ENCODE data around the gene NPAS2. TPM values are rescaled to one million over a fixed set of nuclear protein-coding genes. Genes with fewer than 3 reads are reported as not detected.

NPAS2 gene
- total and polyA plus RNA-seq, 7 donors = 8.5 to 56.2 (median 17.3) TPM

DNA sequence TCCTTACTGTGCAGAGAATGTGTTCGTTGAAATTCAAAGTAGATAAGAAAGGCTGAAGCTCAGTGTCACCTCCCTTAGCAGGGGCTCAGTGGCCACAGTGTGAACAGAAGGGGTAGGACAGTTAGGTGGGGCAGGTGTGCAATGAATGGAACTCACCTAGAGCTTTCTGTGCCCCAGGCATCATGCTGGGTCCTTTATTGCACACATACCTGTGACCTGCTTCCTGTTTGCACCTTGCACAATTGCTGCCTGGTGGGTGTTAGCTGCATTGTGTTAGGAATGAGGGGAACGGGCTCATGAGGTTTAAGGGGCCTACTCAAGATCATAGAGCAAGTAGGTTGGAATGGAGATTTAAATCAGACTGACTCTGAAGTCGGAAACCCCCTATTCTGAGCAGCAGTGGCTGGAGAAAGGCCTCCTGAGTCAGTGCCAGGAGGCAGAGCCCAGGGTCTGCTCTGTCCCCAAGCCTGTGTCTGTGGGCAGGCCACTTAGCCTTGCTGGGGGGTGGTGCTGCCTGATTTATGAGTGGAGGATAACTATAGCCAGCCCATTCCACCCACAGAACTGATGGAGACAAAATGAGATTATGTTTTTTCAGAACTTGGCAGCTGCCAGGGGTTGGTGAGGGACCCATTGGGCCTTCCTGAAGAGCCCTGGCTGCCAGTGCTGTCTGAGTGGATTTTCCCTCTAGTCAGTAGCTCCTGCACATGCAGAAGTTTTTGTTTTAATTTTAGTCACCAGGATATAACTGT, 76.2 kb downstream of the NPAS2 start:
- H3K4me1 ChIP-seq = peaks cover 5% of the 10 kb centered on the region
- TF ChIP-seq, protein P1, sequence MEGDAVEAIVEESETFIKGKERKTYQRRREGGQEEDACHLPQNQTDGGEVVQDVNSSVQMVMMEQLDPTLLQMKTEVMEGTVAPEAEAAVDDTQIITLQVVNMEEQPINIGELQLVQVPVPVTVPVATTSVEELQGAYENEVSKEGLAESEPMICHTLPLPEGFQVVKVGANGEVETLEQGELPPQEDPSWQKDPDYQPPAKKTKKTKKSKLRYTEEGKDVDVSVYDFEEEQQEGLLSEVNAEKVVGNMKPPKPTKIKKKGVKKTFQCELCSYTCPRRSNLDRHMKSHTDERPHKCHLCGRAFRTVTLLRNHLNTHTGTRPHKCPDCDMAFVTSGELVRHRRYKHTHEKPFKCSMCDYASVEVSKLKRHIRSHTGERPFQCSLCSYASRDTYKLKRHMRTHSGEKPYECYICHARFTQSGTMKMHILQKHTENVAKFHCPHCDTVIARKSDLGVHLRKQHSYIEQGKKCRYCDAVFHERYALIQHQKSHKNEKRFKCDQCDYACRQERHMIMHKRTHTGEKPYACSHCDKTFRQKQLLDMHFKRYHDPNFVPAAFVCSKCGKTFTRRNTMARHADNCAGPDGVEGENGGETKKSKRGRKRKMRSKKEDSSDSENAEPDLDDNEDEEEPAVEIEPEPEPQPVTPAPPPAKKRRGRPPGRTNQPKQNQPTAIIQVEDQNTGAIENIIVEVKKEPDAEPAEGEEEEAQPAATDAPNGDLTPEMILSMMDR (IDR thresholded peaks at IDR 0.05) = no peak
- H3K27ac ChIP-seq = no peak overlapping the region
- ATAC-seq (no peak), DNase-seq (no peak)
- H3K36me3 ChIP-seq (ENCODE audit: insufficient read depth in 1 of 2, low read depth in 1 of 2) = no peaks in the 10 kb centered on the region
- no peaks in the 10 kb centered on the region for H3K27me3 ChIP-seq (ENCODE audit: insufficient read depth in 3 of 3, low read length in 2 of 3)
- no peak overlapping the region for H3K4me3 ChIP-seq
- H3K9me3 ChIP-seq = no peaks in the 10 kb centered on the region
- WGBS, 3 donors = 71 to 80% (median 73%) methylated on average over 3 of the region's 3 CpGs
- intact Hi-C loops (cut with DNase I) = no loop called here

DNA sequence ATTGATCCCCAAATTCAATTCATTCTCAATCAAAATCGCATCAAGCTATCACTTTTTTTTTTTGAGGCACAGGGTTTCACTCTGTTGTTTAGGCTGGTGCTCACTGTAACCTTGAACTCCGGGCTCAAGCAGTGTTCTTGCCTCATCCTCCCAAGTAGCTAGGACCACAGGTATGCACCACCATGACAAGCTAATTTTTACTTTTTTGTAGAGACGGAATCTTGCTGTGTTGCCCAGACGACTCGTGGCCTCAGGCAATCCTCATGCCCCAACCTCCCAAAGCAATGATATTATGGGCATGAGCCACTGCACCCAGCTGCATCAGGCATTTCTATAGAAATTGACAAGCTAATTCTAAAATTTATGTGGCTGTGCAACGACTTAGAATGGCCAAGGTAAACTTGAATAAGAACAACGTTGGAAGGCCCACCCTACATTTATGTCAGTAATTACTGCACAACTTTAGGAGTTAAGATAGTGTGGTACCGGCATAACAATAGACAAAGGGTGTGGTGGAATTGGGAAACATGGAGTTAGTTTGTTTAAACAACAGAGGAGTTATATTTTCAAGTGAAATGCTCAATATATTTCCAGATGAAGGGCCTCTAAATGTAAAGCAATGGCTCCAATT, 78.2 kb downstream of the NPAS2 start:
- intact Hi-C loops (cut with DNase I) = no loop called here
- WGBS, 3 donors = 88 to 91% (median 88%) methylated on average over 8 of the region's 8 CpGs
- Histone ChIP-seq H3K4me3 (no peak overlapping the region), H3K4me1 (peaks cover 7% of the 10 kb centered on the region), H3K27me3 (ENCODE audit: insufficient read depth in 3 of 3, low read length in 2 of 3) (no peaks in the 10 kb centered on the region), H3K36me3 (ENCODE audit: insufficient read depth in 1 of 2, low read depth in 1 of 2) (no peaks in the 10 kb centered on the region), H3K27ac (no peak overlapping the region), H3K9me3 (no peaks in the 10 kb centered on the region)
- TF ChIP-seq, protein P1 (IDR thresholded peaks at IDR 0.05) = no peak
- ATAC-seq (no peak), DNase-seq (no peak)

DNA sequence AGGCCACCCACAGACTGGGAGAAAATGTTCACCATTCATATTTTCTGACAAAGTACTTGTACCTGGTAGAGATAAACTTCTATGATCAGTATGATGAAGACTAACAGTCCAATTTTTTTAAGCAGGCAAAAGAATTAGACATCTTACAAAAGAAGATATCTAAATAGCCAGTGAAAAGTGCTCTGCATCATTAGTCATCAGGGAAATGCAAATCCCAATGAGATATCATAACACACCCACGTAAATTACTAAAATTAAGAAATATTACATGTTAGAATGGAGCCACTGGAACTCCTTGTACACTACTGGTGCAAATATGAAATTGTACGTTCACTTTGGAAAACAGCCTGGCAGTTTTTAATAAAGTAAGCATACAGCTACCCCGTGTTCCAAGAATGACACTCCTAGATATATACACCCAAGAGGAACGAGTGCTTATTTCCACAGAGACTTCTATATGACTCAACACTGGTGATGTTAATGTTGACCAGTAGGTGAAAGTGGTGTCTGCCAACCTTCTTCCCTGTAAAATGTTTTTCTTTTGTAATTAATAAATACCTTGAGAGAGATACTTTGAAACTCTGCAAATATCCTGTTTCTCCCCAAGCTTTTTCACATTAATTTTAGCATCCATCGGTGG, 80.3 kb downstream of the NPAS2 start:
- Histone ChIP-seq H3K4me3 (no peak overlapping the region), H3K27me3 (ENCODE audit: insufficient read depth in 3 of 3, low read length in 2 of 3) (no peaks in the 10 kb centered on the region), H3K4me1 (peaks cover 3% of the 10 kb centered on the region), H3K27ac (no peak overlapping the region), H3K9me3 (no peaks in the 10 kb centered on the region), H3K36me3 (ENCODE audit: insufficient read depth in 1 of 2, low read depth in 1 of 2) (no peaks in the 10 kb centered on the region)
- TF ChIP-seq, protein P1 (IDR thresholded peaks at IDR 0.05) = no peak
- intact Hi-C loops (cut with DNase I) = no loop called here
- 90 to 92% (median 92%) methylated on average over 5 of the region's 5 CpGs for WGBS, 3 donors
- ATAC-seq (no peak), DNase-seq (no peak)

- Histone ChIP-seq H3K4me3 (no peak overlapping the region), H3K27ac (no peak overlapping the region), H3K27me3 (ENCODE audit: insufficient read depth in 3 of 3, low read length in 2 of 3) (no peaks in the 10 kb centered on the region), H3K9me3 (no peaks in the 10 kb centered on the region), H3K4me1 (peaks cover 3% of the 10 kb centered on the region), H3K36me3 (ENCODE audit: insufficient read depth in 1 of 2, low read depth in 1 of 2) (peaks cover 0 to 5% of the 10 kb centered on the region in 2 donors)
- intact Hi-C loops (cut with DNase I) = no loop called here
- ATAC-seq (peak; percentile 59 to 87 (median 84)), DNase-seq (no peak)
- TF ChIP-seq, protein P1 (IDR thresholded peaks at IDR 0.05) = no peak
- 54 to 63% (median 58%) methylated on average over 6 of the region's 6 CpGs for WGBS, 3 donors
Measured at GRCh38 chr2:100902817-100903405, 83.0 kb downstream of the NPAS2 start.
